ENCODE measurements around the gene OCIAD2. TPM values are rescaled to one million over a fixed set of nuclear protein-coding genes. Genes with fewer than 3 reads are reported as not detected.
A peak's percentile ranks its signal among the peaks of the same experiment; 100 is the strongest.

The OCIAD2 gene
- total RNA-seq (10 to 100 TPM; 37.2 to 82.2 TPM), polyA plus RNA-seq (ENCODE audit: insufficient read length in 6 of 6) (100 to 1,000 TPM in 2 of 6 donors, 10 to 100 TPM in 4; 93.7 to 109 (median 95.7) TPM)
- long read RNA-seq, donor 1, transcript OCIAD2-204 (6 exons, 812 nt): minor isoform, 10 of 78 reads
- long read RNA-seq, donor 1, transcript OCIAD2-205 (7 exons, 1,163 nt): major isoform, 66 of 78 reads
- long read RNA-seq, donor 1, partial matches to known transcripts: 0 of 78 reads
- long read RNA-seq, donor 1, other reads (novel, unspliced or antisense): 0 of 78 reads
- long read RNA-seq, donor 2, transcript OCIAD2-205 (7 exons, 1,163 nt): major isoform, 60 of 74 reads
- long read RNA-seq, donor 2, partial matches to known transcripts: 12 of 74 reads
- long read RNA-seq, donor 2, other reads (novel, unspliced or antisense): 0 of 74 reads
- long read RNA-seq, donor 3, transcript OCIAD2-204 (6 exons, 812 nt): minor isoform, 7 of 57 reads
- long read RNA-seq, donor 3, transcript OCIAD2-205 (7 exons, 1,163 nt): major isoform, 48 of 57 reads
- long read RNA-seq, donor 3, partial matches to known transcripts: 0 of 57 reads
- long read RNA-seq, donor 3, other reads (novel, unspliced or antisense): 0 of 57 reads
- long read RNA-seq, donor 4, transcript OCIAD2-204 (6 exons, 812 nt): minor isoform, 12 of 119 reads
- long read RNA-seq, donor 4, transcript OCIAD2-205 (7 exons, 1,163 nt): major isoform, 101 of 119 reads
- long read RNA-seq, donor 4, partial matches to known transcripts: 1 of 119 reads
- long read RNA-seq, donor 4, other reads (novel, unspliced or antisense): 4 of 119 reads
- long read RNA-seq, donor 5, transcript OCIAD2-205 (7 exons, 1,163 nt): major isoform, 47 of 57 reads
- long read RNA-seq, donor 5, transcript OCIAD2-204 (6 exons, 812 nt): minor isoform, 5 of 57 reads
- long read RNA-seq, donor 5, partial matches to known transcripts: 5 of 57 reads
- long read RNA-seq, donor 5, other reads (novel, unspliced or antisense): 0 of 57 reads
- long read RNA-seq, donor 6, transcript OCIAD2-205 (7 exons, 1,163 nt): major isoform, 52 of 57 reads
- long read RNA-seq, donor 6, partial matches to known transcripts: 0 of 57 reads
- long read RNA-seq, donor 6, other reads (novel, unspliced or antisense): 0 of 57 reads
- long read RNA-seq, donor 7, transcript OCIAD2-205 (7 exons, 1,163 nt): major isoform, 39 of 45 reads
- long read RNA-seq, donor 7, partial matches to known transcripts: 0 of 45 reads
- long read RNA-seq, donor 7, other reads (novel, unspliced or antisense): 0 of 45 reads
- long read RNA-seq, donor 8, transcript OCIAD2-205 (7 exons, 1,163 nt): major isoform, 25 of 35 reads
- long read RNA-seq, donor 8, transcript OCIAD2-201 (6 exons, 636 nt): minor isoform, 6 of 35 reads
- long read RNA-seq, donor 8, partial matches to known transcripts: 0 of 35 reads
- long read RNA-seq, donor 8, other reads (novel, unspliced or antisense): 0 of 35 reads
- long read RNA-seq, donor 9: 0 reads
- long read RNA-seq, donor 10, transcript OCIAD2-205 (7 exons, 1,163 nt): major isoform, 35 of 38 reads
- long read RNA-seq, donor 10, partial matches to known transcripts: 0 of 38 reads
- long read RNA-seq, donor 10, other reads (novel, unspliced or antisense): 0 of 38 reads
- long read RNA-seq, donor 11, transcript OCIAD2-204 (6 exons, 812 nt): minor isoform, 8 of 69 reads
- long read RNA-seq, donor 11, transcript OCIAD2-205 (7 exons, 1,163 nt): major isoform, 53 of 69 reads
- long read RNA-seq, donor 11, partial matches to known transcripts: 5 of 69 reads
- long read RNA-seq, donor 11, other reads (novel, unspliced or antisense): 0 of 69 reads
- long read RNA-seq, donor 12, transcript OCIAD2-205 (7 exons, 1,163 nt): major isoform, 42 of 44 reads
- long read RNA-seq, donor 12, partial matches to known transcripts: 0 of 44 reads
- long read RNA-seq, donor 12, other reads (novel, unspliced or antisense): 0 of 44 reads

GRCh38 chr4:48906206-48907173 is at the start of gene OCIAD2:
Gene OCIAD2 (minus strand): TSS chr4:48906774. CDS start chr4:48904549, 2,225 bp downstream.
- H3K4me3 ChIP-seq: peak within 1 kb of the TSS; percentile 52 to 57
- H3K27me3 ChIP-seq: no peaks in the 10 kb centered on the region
- peak; percentile 46 to 89 (median 82) for DNase-seq
- no peaks in the 10 kb centered on the region for H3K9me3 ChIP-seq
- peak; percentile 83 for ATAC-seq
- H3K27ac ChIP-seq: peak within 1 kb of the TSS in 1 of 2 donors; percentile 53
- TF ChIP-seq CTCF (IDR thresholded peaks at IDR 0.05): no peak
- peaks cover 0 to 6% of the 10 kb centered on the region in 2 donors for H3K36me3 ChIP-seq
- H3K4me1 ChIP-seq: peaks cover 0 to 8% of the 10 kb centered on the region in 2 donors
- intact Hi-C loops (cut with DNase I): no loop called here

GRCh38 chr4:48954314-48954713 is 47.7 kb upstream of the OCIAD2 start:
- DNase-seq (no peak), ATAC-seq (no peak)
- Histone ChIP-seq H3K36me3 (no peaks in the 10 kb centered on the region), H3K4me1 (no peaks in the 10 kb centered on the region), H3K27ac (no peak overlapping the region), H3K4me3 (no peak overlapping the region), H3K27me3 (no peaks in the 10 kb centered on the region), H3K9me3 (no peaks in the 10 kb centered on the region)
- TF ChIP-seq CTCF (IDR thresholded peaks at IDR 0.05): no peak
- intact Hi-C loops (cut with DNase I): no loop called here

- no peaks in the 10 kb centered on the region for H3K4me1 ChIP-seq
- intact Hi-C loops (cut with DNase I): no loop called here
- DNase-seq: no peak
- H3K4me3 ChIP-seq: no peak overlapping the region
- no peak for ATAC-seq
- H3K27ac ChIP-seq: no peak overlapping the region
- no peak for TF ChIP-seq CTCF (IDR thresholded peaks at IDR 0.05)
- H3K36me3 ChIP-seq: no peaks in the 10 kb centered on the region
- no peaks in the 10 kb centered on the region for H3K9me3 ChIP-seq
- no peaks in the 10 kb centered on the region for H3K27me3 ChIP-seq
Observed at GRCh38 chr4:48949518-48950219, 43.1 kb upstream of the OCIAD2 start.
